ENCODE results near the gene PARD6A.

PARD6A gene, protein sequence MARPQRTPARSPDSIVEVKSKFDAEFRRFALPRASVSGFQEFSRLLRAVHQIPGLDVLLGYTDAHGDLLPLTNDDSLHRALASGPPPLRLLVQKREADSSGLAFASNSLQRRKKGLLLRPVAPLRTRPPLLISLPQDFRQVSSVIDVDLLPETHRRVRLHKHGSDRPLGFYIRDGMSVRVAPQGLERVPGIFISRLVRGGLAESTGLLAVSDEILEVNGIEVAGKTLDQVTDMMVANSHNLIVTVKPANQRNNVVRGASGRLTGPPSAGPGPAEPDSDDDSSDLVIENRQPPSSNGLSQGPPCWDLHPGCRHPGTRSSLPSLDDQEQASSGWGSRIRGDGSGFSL

DNA sequence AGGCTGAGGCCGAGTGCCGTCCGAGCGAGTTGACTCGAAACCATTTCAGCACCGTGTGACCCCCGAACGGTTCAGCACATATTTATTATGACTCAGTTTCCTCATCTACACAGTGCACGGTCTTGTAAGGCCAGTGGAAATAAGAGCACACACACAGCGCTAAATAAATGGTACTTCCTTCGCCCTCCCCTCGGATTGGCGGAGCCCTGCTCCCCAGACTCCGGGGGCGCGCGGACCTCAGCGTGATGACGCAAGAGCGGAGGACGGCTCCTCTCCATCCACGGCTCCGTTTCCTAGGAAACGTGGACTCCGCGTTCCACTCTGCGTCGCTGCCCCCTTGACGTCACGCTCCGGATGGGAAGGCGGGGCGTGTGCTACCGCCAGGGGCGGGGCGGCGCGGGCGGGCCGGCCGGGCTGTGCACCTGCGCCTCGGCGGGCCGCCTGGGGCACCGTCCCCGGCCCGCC lies at the start of gene PARD6A:
PARD6A (plus strand) TSS at position 397 of the 465 bp plus-strand sequence. CDS start 79 bp downstream, outside the sequence.
- DNase-seq, result peak; percentile 93

DNA sequence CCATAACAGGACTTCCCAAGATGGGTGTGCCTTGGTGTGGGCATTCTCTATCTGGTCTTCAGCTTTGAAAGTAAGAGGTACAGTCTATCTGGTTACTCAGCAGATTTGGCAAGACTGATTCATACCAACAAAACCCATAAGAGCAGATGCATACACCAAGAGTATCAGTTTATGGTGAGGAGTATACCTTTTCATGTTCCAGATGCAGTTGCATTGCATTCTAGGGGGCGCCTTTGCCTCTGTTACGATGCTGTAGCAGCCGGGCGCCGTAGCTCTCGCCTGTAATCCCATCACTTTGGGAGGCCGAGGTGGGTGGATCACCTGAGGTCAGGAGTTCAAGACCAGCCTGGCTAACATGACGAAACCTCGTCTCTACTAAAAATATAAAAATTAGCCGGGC lies 47.0 kb upstream of the PARD6A start:
- peak; percentile 15 for DNase-seq

DNA sequence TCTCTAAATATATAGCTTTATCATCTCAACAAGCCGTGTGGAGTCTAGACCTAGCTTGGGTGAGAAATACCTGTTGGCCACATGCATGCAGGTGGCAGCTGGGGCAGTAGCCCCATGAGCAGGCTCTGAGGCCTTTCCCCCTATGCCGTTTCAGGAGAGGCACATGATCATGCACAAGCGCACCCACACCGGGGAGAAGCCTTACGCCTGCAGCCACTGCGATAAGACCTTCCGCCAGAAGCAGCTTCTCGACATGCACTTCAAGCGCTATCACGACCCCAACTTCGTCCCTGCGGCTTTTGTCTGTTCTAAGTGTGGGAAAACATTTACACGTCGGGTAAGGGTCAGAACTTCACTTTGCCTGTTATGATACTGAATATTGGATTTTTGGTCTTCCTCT lies 32.5 kb upstream of the PARD6A start:
- DNase-seq, result no peak

DNA sequence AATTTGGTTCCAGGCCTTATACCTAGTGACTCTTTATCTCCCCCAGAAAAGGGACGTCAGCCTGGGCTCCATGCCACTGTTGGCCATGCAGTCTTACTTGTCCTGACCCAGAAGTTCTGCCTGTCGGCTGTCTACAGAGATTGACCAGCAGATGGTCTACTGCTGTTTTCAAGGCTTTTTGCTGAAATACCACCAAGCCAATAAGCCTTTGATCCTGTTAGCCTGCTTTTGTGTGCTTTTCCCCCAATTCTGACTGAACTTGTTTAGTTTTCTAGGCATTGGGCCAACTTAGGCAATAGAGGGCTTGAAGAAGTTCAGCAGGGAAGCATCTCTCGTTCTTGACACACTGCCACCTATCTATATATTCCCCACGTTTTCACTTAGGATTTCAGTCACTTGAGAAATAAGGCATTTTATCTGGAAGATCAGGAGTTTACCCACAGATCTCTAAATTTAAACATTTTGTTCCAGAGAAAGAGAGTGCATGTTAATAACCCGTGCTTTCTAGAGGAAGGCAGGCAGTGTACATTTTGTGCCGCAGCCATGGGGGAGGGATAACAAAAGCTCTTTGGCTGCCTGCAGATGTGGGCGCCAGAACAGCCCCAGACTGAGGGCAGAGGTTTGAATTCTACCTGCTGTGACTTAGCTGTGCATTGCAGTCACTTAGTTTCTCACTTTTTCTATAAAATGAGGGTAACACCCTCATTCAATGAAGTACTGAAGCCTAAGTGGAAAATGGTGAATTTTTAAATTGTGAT lies 28.2 kb upstream of the PARD6A start:
- DNase-seq, result no peak

DNA sequence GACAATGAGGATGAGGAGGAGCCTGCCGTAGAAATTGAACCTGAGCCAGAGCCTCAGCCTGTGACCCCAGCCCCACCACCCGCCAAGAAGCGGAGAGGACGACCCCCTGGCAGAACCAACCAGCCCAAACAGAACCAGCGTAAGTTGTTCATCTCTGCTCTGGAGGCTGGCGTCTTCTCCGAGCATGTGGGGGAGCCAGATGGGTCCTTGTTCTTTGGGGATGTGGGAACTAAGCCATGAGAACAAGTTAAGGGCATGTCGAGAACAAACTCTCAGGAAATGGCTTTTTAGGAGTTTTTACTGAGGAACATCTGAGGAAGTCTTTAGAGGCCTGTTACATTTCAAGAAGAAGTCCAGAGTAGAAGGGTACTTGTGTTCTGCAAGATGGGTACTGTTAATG lies 24.0 kb upstream of the PARD6A start:
- DNase-seq, result no peak

DNA sequence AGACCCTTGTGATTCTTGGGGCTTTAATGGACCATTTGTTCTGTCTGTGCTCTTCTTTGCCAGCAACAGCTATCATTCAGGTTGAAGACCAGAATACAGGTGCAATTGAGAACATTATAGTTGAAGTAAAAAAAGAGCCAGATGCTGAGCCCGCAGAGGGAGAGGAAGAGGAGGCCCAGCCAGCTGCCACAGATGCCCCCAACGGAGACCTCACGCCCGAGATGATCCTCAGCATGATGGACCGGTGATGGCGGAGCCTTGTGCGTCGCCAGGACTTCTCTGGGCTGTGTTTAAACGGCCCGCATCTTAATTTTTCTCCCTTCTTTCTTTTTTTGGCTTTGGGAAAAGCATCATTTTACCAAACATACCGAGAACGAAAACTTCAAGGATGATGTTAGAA lies 23.1 kb upstream of the PARD6A start:
- no peak for DNase-seq

DNA sequence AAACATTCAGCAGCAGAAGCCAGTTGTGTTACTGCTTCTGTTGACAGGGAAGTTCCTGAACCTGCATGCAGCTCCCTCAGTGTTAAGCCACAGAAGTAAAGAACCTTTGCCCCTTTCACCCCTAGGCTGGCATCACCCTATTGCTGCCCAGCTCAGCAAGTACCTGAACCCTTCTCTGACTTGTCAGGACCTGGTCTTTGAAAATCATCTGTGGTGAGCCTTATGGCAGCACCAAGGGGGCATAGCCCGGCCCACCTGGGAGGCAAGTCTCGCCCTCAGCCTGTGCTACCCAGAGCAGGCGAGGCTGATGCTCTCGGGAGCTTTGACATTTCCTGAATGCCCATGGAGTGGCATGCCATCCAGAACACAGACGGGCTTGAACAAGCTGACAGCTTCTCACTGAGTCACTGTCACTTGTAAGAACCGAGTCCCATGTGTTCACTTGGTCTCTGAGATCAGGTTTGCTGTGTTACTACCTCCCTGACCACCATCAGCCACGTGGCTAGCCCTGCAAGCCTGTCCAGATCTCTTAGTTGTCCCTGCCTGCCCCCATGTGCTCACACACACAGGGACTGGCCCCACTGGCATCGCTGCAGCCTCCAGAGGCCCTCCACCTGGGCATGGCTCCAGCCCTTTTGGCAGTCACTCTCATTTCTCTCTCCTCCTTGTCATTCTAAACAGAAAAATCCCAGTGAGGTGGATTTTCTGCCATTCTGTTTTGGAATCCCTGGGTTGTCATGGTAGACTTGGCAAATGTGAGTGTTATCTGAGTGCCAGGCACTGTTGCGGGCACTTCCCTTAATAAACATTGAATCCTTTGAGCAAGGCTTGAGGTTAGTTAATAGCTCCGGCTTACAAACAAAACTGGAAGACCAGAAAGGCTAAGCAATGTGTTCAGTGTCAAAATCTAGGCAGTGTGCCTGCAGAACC lies 18.7 kb upstream of the PARD6A start:
- no peak for DNase-seq

DNA sequence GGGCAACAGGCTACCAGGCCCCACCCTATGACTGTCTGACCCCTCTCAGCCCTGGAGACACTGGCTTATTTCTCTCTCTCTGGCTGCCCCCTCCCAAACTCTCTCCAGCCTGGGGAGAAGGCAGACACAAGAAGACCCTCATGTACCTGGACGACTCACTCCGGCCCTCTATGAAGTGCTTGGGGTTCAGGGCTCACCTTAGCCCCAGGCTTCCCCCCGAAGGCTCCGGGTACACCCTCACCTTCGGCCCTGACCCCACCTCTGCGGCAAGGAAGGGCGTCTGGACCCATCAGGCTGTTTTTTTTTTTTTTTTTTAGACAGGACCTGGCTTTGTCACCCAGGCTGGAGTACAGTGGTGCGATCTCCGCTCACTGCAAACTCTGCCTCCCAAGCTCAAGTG lies 16.7 kb upstream of the PARD6A start:
- DNase-seq, result no peak

DNA sequence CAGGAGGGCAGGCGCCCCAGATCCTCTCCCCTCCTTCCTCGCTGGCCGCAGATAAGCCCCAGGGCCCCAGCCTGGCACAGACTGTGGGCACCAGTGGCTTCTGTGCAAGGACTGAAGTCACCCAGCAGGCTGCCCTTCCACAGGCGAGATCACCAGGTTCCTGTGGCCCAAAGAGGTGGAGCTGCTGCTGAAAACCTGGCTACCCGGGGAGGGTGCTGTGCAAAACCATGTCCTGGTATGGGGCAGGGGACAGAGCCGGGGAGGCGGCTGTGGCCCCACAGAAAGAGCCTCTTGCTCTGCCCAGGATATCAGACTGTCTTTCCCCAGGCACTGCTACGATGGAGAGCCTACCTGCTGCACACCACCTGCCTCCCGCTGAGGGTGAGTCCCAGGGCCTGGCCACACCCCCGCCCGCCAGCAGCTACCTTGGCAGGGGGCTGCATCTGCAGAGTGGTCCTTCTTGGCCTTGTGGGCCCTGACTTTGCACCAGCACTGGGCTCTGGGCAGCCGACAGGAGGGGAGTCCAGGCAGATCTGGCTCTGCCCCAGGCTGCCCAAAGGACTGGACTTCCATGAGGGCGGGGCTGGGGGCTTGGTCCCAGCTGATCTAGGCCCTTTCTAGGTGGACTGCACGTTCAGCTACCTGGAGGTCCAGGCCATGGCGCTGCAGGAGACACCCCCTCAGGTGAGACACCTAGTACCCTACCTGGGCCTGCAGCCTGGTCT lies 15.2 kb upstream of the PARD6A start:
- DNase-seq, result no peak

DNA sequence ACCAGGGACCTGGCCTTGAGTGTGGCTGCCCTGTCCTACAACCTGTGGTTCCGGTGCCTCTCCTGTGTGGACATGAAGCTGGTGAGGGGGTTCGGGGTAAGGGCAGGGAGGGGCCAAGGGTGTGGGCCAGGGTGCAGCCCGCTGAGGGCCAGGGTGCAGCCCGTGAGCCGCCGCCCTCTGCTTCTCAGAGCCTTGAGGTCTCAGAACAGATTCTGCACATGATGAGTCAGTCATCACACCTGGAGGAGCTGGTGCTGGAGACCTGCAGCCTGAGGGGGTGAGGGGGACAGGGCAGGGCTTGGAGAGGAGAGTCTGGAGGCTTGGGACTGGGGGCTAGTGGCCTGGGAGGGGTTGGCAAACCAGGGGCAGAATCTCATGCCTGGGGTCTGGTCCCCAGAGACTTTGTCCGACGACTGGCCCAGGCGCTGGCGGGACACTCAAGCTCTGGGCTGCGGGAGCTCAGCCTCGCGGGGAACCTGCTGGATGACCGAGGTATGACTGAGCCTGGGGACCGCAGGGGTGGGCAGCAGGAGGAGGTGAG lies 13.6 kb upstream of the PARD6A start:
- no peak for DNase-seq

DNA sequence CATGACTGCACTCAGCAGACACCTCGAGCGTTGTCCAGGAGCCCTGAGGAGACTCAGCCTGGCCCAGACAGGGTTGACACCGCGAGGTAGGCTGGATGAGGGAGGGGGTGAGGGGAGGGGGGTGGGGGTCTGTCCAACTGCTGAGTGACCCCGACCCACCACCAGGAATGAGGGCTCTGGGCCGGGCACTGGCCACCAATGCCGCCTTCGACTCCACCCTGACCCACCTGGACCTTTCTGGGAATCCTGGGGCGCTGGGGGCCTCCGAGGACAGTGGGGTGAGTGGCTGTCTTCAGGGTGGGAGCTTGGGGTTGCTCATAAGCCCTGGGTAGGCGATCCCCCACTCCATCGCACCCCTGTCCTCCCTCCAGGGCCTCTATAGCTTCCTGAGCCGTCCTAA lies 13.1 kb upstream of the PARD6A start:
- no peak for DNase-seq

DNA sequence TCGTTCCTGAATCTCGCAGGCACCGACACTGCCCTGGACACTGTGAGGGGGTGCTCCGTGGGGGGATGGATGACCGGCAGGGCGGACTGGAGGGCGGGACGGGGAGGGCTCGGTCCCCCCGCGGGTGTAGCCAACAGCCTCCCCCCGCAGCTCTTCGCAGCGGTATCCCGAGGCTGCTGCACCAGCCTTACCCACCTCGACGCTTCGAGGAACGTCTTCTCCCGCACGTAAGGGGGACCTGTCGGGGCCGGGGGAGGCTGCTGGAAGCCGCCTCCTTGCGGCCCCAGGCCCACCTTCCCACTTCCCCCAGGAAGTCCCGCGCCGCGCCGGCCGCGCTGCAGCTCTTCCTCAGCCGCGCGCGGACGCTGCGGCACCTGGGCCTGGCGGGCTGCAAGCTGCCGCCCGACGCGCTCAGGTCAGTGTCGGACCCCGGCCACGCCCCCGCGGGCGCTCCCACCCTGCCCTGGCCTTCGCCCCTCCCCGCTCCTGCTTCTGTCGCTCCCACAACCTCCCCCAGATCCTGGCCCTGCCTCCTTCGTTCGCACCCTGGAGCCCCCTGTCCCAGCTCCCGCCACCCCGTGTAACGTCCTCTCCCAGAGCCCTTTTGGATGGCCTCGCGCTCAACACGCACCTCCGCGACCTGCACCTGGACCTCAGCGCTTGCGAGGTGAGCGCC lies 12.5 kb upstream of the PARD6A start:
- no peak for DNase-seq

DNA sequence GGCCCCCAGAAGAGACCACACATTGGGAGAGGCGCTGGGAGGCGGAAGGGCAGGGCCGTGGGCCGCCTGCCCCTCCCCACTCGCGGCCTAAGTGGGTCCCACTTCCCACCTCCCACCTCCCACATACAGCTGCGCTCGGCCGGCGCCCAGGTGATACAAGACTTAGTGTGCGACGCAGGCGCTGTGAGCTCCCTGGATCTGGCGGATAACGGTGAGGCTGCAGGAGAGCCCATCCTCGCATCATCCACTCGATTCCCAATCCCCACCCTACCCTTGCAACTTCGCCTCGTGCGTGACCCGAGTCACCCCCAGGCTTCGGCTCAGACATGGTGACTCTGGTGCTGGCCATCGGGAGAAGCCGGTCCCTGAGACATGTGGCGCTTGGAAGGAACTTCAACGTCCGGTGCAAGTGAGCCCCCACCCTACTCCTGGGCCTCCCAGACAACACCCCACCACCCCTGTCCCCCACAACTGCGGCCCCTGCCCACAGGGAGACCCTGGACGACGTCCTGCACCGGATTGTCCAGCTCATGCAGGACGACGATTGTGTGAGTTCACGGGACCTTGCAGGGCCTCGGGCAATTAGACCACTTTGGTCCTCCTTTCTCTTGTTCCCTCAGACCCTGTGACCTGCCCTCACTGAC lies 11.9 kb upstream of the PARD6A start:
- DNase-seq, result no peak

DNA sequence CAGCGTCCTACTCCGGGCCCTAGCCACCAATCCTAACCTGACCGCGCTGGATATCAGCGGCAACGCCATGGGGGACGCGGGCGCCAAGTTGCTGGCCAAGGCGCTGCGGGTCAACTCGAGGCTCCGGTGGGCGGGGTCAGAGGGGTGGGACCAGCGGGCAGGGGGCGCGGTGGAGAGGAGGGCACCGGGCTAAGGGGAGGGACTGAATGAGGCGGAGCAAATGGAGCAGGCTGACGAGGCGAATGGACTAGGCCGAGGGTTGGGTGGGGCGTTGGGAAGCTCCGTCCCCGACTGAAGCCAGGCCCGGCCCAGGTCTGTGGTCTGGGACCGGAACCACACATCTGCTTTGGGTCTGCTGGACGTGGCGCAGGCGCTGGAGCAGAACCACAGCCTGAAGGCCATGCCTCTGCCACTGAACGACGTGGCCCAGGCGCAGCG lies 11.2 kb upstream of the PARD6A start:
- DNase-seq, result no peak

DNA sequence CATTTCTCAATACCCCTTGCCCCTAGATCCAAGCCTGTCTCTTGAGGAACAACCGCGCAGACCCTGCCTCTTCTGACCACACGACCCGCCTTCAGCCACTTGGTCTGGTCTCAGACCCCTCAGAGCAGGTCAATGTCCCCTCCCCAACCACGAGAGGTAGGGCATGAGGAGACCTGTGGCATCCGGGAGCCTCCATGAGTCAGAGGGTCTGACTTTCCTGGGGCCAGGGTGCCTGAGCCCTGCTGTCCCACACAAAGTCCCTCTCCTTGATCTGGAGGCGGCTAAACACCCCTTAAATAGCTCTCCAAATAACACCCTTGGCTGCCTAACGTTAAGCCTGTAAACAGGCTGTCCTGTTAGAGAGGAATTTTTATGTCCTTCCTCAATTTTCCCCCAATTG lies 10.7 kb upstream of the PARD6A start:
- no peak for DNase-seq

DNA sequence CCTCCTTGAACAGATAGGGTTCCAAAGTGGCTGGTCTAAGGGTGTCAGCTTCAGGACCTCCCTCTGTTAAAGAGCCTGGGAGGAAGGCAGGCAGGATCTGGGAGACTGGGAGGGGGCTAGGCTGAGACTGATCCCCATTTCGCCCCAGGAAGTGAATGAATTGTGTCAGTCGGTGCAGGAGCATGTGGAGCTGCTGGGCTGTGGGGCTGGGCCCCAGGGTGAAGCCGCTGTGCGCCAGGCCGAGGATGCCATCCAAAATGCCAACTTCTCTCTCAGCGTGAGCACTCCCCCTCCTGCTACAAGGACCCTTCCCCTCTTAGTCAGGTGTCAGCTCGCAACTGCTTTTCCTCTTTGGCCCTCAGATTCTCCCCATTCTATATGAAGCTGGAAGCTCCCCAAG lies 9.7 kb upstream of the PARD6A start:
- DNase-seq, result no peak

DNA sequence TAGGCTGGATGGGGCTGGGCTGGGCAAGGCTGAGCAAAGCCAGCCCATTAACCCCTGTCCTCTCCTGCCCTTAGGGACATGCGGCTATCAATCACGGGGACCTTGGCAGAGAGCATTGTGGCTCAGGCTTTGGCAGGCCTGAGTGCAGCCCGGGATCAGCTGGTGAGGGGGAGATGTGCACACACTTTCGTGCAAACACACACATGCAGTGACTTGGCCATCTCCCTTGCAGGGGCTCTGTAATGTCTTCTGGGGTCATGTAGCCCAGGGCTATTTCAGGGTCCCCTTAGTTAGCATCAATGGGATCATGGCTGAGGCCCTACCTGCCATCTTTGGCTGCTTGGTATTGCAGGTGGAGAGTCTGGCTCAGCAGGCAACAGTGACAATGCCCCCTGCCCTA lies 8.9 kb upstream of the PARD6A start:
- no peak for DNase-seq

DNA sequence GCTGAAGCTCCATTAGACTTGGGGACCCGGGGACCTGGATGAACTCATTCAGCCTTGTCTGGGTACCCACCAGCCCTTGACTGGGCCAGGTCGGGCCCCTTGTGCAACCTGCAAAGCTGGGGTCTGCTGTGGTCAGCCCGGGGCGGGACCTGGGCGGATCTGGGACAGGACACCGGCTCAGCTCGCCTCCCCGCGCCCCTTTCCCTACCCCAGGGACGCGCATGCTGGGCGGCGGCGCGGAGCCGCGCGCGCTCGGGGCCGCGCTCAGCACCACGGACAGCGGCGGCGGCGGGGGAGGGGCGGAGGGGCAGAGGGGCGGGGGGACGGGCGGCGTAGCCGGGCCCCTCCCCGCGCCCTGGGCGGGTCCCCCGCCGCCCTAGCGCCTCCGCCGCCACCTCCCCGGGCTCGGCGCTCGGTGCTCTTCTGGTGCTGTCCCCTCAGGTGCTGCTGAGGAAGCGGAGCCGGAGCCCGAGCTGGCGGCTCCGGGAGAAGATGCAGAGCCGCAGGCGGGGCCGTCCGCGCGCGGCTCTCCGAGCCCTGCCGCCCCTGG lies 8.1 kb upstream of the PARD6A start:
- DNase-seq, result no peak

DNA sequence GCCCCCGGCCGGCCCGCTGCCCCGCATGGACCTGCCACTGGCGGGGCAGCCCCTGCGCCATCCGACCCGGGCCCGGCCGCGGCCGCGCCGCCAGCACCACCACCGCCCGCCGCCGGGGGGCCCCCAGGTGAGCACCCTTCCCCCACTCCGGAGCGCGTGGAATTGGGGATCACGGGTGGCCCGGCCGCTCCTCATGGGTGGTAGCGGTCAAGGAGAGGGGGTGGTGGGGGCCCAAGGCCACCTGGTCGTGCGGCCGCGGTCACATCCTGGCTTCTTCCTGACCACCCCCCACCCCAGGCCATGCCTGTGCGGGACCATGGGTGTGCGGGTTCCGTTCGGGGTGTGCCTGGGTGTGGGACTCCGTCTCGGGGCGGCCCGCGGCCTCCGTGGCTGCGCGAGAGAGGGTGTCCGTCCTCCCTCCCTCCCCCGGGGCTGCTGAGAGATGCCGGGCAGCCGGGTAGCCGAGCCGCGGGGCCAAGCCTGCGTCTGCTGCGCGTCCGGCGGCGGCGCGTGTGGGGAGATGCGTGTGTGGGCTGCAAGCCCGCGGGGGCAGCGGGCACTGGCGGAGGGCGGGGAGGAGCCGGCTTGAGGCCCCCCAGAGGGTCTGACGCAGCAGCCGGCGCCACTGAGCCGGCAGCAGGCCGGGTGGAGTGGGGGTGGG lies 7.5 kb upstream of the PARD6A start:
- no peak for DNase-seq

DNA sequence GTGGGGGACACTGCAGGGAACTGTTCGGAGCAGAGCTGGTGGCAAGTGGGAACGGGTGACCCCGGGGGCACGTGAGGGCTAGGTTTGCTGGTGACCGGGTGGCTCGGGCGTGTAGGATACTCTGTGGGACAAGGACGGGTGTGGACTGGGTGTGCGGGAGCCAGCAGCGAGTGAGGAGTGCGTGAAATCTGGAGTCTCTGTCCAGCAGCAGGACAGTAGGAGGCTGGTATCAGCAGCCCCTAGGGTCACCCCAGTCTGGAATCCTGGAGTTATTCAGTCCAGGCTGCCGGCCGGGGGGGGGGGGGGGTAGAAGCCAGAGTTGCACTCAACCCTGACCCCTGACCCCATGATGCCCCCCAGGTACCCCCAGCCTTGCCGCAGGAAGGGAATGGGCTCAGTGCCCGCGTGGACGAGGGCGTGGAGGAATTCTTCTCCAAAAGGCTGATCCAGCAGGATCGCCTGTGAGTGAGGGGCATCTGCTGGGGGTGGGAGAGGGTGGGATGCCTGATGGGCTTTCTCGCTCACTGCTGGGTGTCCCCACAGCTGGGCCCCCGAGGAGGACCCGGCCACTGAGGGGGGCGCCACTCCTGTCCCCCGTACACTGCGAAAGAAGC lies 6.9 kb upstream of the PARD6A start:
- DNase-seq, result no peak
